ENCODE measurements around the gene ABHD2. TPM values are rescaled to one million over a fixed set of nuclear protein-coding genes. Genes with fewer than 3 reads are reported as not detected.

Gene ABHD2
- total and polyA plus RNA-seq, 9 of the 15 experiments (the other 6 are each of a cell fraction or from before 2014, with no cell fraction given) = 16.9 to 99.8 (median 47.5) TPM

DNA sequence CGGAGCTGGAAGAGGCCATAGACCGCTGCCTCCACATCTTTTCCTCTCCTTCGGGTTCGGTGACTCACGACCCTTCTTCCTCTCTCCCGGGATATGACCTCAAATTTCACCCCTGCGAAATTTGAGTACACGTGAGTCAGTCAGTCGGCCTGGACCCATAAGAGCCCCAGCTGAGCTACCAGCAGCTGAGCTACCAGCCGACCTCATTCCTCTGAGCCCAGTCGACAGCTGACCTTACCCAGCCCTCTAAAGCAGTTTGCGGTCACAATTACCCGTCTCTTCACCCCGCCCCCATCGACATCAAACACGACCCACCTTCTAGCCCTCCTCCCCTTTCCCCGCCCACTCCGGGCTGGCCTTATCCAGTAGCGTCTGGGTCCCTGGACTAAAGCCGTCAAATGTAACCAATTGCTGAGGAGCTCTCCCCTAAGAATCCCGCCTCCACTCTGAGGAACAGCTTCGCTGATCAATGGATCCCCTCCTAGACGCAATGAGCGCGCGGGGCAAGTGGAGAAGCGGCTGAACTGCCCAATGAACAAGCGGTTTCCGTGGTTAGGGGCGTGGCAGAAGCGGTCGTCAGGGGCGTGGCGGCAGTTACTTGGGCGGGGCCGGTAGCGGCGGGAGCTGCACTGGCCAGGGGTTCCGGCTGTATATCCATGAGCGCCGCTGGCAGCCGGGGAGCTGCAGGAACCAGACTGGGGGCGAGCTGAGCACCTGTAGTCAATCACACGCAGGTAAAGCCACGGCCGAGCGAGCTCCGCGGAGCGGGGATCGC is at the start of gene ABHD2 (continued):
- TF ChIP-seq NR2C2 (CRISPR knock-in tag; IDR thresholded peaks at IDR 0.05) (no peak), NR2C2 (tag; IDR thresholded peaks at IDR 0.05) (peak; percentile 87), MCM2 (IDR thresholded peaks at IDR 0.05; ENCODE audit: low read depth) (no peak), TOE1 (IDR thresholded peaks at IDR 0.05; ENCODE audit: borderline replicate concordance) (peak; percentile 25; the same call in 1 of the 2 replicates), TOE1 (CRISPR knock-in tag; IDR thresholded peaks at IDR 0.05; ENCODE audit: borderline replicate concordance, low read depth) (no peak), NCOA6 (IDR thresholded peaks at IDR 0.05) (no peak), CBX1 (IDR thresholded peaks at IDR 0.05; ENCODE audit: low read depth) (no peak), HDAC6 (IDR thresholded peaks at IDR 0.05; ENCODE audit: low read depth, low read length) (no peak), PYGO2 (tag; IDR thresholded peaks at IDR 0.05) (no peak), NFIC (IDR thresholded peaks at IDR 0.05) (no peak), ZC3H11A (IDR thresholded peaks at IDR 0.05; ENCODE audit: low read depth, low read length) (no peak), CTBP1 (IDR thresholded peaks at IDR 0.05; ENCODE audit: borderline replicate concordance) (peak; percentile 79), SP2 (IDR thresholded peaks at IDR 0.05; ENCODE audit: extremely low read depth, low read depth, low read length, poor library complexity, severe bottlenecking) (peak; percentile 97), ZNF707 (CRISPR knock-in tag; conservative IDR thresholded peaks at IDR 0.05) (no peak), ELF2 (CRISPR knock-in tag; IDR thresholded peaks at IDR 0.05) (no peak), ZFP36 (IDR thresholded peaks at IDR 0.05; ENCODE audit: low read depth, low read length, partially characterized antibody) (no peak), ZNF212 (CRISPR knock-in tag; IDR thresholded peaks at IDR 0.05) (no peak), PML (IDR thresholded peaks at IDR 0.05; ENCODE audit: low read length) (no peak), RAD21 (CRISPR knock-in tag; conservative IDR thresholded peaks at IDR 0.05 in 1 of 2, IDR thresholded peaks at IDR 0.05 in 1 of 2) (no peak), MEIS2 (IDR thresholded peaks at IDR 0.05; ENCODE audit: partially characterized antibody) (peak; percentile 61), XRCC3 (IDR thresholded peaks at IDR 0.05) (no peak), ELF4 (CRISPR knock-in tag; IDR thresholded peaks at IDR 0.05) (no peak)
- TF ChIP-seq, protein P1, sequence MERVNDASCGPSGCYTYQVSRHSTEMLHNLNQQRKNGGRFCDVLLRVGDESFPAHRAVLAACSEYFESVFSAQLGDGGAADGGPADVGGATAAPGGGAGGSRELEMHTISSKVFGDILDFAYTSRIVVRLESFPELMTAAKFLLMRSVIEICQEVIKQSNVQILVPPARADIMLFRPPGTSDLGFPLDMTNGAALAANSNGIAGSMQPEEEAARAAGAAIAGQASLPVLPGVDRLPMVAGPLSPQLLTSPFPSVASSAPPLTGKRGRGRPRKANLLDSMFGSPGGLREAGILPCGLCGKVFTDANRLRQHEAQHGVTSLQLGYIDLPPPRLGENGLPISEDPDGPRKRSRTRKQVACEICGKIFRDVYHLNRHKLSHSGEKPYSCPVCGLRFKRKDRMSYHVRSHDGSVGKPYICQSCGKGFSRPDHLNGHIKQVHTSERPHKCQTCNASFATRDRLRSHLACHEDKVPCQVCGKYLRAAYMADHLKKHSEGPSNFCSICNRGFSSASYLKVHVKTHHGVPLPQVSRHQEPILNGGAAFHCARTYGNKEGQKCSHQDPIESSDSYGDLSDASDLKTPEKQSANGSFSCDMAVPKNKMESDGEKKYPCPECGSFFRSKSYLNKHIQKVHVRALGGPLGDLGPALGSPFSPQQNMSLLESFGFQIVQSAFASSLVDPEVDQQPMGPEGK (CRISPR knock-in tag; IDR thresholded peaks at IDR 0.05; ENCODE audit: borderline replicate concordance) = no peak
- TF ChIP-seq, protein P2, sequence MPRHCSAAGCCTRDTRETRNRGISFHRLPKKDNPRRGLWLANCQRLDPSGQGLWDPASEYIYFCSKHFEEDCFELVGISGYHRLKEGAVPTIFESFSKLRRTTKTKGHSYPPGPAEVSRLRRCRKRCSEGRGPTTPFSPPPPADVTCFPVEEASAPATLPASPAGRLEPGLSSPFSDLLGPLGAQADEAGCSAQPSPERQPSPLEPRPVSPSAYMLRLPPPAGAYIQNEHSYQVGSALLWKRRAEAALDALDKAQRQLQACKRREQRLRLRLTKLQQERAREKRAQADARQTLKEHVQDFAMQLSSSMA (CRISPR knock-in tag; IDR thresholded peaks at IDR 0.05) = no peak
- TF ChIP-seq, protein P3, sequence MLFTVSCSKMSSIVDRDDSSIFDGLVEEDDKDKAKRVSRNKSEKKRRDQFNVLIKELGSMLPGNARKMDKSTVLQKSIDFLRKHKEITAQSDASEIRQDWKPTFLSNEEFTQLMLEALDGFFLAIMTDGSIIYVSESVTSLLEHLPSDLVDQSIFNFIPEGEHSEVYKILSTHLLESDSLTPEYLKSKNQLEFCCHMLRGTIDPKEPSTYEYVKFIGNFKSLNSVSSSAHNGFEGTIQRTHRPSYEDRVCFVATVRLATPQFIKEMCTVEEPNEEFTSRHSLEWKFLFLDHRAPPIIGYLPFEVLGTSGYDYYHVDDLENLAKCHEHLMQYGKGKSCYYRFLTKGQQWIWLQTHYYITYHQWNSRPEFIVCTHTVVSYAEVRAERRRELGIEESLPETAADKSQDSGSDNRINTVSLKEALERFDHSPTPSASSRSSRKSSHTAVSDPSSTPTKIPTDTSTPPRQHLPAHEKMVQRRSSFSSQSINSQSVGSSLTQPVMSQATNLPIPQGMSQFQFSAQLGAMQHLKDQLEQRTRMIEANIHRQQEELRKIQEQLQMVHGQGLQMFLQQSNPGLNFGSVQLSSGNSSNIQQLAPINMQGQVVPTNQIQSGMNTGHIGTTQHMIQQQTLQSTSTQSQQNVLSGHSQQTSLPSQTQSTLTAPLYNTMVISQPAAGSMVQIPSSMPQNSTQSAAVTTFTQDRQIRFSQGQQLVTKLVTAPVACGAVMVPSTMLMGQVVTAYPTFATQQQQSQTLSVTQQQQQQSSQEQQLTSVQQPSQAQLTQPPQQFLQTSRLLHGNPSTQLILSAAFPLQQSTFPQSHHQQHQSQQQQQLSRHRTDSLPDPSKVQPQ (CRISPR knock-in tag; IDR thresholded peaks at IDR 0.05; ENCODE audit: borderline replicate concordance) = no peak
